SK-N-SH (cell line): Measurements from ENCODE around the gene ETNK2.

Source experiments
- CTCF ChIP-seq: fragments of 200-600 bp; sonication (generic); IDR thresholded peaks from 2 replicates; pipeline ENCODE4 v1.6.1; 2017; ENCODE audit warnings: antibody characterized with exemption, mild to moderate bottlenecking, moderate library complexity
- FOXM1 ChIP-seq: IDR thresholded peaks from 2 replicates; pipeline ENCODE4 v1.4.0; 2012; ENCODE audit warnings: low read depth, mild to moderate bottlenecking
- MAX ChIP-seq: IDR thresholded peaks from 2 replicates; pipeline ENCODE4 v1.4.0; 2012; ENCODE audit warnings: low read depth
- PBX3 ChIP-seq: IDR thresholded peaks from 2 replicates; pipeline ENCODE4; 2012
- USF2 ChIP-seq: fragments of 150-350 bp; IDR thresholded peaks from 2 replicates; pipeline ENCODE4 v1.6.1; 2017; ENCODE audit warnings: antibody characterized with exemption, low read length, low read depth, borderline replicate concordance
- TF ChIP-seq, protein P1 (sequence below): IDR thresholded peaks from 2 replicates; pipeline ENCODE4 v1.4.0; 2012; ENCODE audit warnings: low read depth, borderline replicate concordance

- TF ChIP-seq, protein P1, sequence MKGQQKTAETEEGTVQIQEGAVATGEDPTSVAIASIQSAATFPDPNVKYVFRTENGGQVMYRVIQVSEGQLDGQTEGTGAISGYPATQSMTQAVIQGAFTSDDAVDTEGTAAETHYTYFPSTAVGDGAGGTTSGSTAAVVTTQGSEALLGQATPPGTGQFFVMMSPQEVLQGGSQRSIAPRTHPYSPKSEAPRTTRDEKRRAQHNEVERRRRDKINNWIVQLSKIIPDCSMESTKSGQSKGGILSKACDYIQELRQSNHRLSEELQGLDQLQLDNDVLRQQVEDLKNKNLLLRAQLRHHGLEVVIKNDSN, result no peak
- no peak for TF ChIP-seq PBX3
- TF ChIP-seq CTCF, result no peak
- TF ChIP-seq USF2, result no peak
- TF ChIP-seq FOXM1, result no peak
- TF ChIP-seq MAX, result no peak
These were observed 68.4 kb downstream of the ETNK2 start for GRCh38 chr1:204083491-204083890.
